ENCODE results near the gene TTC33.
"Not testable (repeated sequence)": the region's sequence is repeated elsewhere in the genome, so short reads cannot be mapped to it uniquely, and the experiment has no call there.

TTC33 gene

DNA sequence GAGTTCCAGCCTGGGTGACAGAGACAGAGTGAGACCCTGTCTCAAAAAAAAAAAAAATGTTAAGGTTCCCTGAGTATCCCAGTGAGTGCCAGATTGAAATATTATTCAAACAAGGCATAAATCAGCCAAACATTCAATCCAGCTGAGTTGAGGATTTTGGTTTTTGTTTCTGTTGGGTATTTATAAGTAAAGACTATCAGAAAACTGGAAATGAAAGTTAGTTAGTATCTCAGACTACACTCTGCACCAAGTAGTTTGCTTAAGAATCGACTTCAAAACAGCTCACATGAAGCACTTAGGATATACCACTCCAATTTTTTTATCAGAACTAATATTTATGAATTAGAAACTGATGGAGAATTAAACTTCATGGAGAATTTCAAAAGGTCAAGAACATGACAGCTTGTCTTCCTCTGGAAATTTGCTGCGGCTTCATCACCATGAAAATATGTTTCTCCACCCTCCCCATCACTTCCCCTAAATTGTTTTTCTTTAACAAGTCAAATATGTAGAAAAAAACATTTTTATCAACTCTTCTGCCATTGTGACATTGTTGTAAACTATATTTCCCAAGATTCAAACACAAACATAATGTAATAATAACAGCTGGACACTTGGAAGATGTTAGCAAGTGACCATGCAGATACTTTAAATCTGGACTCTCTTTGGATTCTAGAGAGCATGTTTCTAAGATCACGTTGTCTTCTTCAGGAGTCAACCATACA lies 186.1 kb downstream of the TTC33 start:
- no peak for DNase-seq (ENCODE audit: low read depth)

DNA sequence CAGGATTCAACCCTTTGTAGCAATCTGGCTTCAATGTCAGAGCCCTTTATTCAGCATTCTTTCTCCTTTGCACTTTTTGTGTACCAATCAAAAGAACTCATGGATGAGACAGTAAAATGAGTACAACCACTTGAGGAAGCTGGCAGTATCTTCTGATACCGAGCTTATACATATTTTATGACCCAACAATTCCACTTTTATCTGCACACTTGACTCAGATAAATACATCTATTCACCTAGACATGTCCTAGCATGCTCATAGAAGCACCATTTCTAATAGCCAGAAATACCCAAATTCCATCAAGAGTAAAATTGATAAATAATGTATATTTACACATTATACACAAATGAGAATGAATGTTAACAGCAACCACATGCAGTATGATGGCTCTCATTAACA lies 187.2 kb downstream of the TTC33 start:
- DNase-seq (ENCODE audit: low read depth): no peak

DNA sequence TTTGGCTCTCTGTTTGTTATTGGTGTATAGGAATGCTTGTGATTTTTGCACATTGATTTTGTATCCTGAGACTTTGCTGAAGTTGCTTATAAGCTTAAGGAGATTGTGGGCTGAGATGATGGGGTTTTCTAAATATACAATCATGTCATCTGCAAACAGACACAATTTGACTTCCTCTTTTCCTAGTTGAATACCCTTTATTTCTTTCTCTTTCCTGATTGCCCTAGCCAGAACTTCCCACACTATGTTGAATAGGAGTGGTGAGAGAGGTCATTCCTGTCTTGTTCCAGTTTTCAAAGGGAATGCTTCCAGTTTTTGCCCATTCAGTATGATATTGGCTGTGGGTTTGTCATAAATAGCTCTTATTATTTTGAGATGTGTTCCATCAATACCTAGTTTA lies 192.6 kb downstream of the TTC33 start:
- DNase-seq (ENCODE audit: low read depth): not testable (repeated sequence)

DNA sequence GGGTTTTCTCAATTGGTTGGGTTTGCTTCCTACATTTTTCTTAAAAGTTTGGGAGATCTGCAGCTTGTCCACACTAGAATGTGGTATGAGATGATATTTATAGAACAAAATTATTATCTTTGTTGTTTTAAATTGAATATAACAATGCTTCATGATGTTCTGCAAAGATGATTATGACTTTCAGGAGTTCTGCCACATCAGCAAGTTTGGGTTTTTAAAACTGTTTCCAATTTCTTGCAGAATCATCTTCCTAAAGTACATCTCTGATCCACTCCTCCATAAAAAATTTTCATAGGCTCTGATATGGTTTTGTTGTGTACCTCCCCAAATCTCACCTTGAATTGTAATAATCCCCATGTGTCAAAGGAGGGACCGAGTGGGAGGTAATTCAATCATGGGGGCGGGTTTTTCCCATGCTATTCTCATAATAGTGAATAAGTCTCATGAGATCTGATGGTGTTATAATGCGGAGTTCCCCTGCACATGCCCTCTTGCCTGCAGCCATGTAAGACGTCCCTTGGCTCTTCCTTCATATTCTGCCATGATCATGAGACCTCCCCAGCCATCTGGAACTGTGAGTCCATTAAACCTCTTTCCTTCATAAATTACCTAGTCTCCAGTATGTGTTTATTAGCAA lies 195.2 kb downstream of the TTC33 start:
- no peak for DNase-seq (ENCODE audit: low read depth)

DNA sequence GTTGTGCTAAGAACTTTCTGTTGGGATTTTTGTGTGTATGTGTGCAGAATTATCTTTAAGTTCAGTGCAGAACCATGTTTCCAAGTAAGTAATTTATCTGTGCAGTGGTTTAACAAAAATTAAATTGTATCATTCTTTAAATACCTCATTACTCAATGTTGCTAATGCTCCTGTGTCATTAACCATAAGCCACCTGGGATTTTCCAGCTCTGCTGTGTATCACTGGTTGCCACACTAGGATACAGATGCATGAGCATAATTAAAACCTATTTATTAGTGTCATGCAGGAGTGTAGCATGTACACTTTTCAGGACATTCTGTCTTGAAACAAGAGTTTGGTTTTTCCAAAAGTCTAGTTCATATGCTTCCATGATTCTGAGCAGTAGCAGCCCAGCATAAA lies 196.5 kb downstream of the TTC33 start:
- DNase-seq (ENCODE audit: low read depth): no peak

DNA sequence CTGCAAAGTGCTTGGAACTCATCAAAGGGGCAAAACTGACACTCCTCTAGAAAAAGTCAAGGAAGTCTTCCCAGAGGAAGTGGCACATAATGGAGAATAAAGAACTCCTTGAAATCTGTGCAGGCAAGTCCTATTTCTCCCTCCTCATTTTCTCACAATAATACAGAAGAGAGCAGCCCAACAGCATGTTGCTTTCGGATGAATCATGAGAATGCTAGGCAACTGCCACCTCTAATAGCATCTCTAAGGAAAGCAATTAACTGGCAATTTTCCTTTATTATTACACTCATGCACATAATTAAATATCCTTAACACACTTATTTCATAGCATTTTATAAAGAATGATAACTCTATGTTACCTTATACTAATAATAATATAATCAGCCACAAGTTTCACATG lies 198.3 kb downstream of the TTC33 start:
- DNase-seq (ENCODE audit: low read depth): no peak

DNA sequence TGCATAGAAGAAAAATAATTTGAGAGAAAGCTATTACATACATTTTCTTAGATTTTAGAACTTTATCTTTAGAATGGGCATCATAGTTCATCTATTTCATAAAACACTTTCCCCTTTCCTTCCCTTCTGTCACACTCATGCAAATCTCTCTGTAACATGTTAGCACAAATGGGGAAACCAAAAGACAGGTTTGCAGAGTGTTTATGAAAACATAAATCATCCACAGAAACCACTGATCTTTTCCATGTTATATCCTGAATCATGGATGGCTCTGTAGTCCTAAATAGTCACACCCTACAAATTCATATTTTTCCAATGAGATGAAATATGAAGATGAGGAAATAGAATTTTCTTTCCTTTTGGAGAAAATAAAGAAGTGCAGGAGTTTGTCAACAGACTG lies 198.9 kb downstream of the TTC33 start:
- DNase-seq (ENCODE audit: low read depth): no peak

DNA sequence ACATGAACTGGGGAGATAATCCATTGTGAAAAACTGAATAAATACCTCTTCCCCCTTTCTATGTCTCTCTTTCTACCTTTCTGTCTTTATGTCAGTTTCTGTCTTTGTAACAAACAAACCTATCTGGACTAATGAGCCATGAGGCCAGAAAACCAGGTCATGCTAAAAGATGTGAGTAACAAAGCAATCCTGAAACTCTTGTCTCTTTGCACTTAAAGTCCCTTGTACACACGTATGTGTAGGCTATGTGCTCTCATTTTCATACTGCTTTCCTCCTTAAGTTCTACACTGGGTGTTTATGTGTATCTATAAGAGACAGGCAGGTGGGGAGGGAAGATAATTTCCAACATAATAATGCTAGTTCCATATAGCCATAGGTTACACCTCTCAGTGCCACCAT lies 199.9 kb downstream of the TTC33 start:
- no peak for DNase-seq (ENCODE audit: low read depth)

DNA sequence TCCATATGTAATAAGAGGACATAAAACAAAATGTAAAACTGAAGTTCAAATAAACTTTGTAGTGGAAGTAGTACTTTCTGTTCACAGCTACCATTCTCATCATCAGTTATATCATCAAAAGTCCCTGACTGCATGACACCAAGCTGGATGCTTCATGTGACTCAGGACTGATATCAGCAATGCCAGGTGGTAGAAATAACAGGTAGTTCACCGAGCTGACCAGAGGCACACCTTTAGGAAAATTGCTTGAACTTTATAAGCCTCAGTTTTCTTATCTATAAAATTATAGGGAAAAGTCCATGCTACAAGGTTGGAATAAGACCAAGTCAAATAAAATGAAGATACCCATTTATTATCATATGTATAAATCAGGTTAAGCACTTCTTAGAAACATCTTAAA lies 200.9 kb downstream of the TTC33 start:
- no peak for DNase-seq (ENCODE audit: low read depth)

DNA sequence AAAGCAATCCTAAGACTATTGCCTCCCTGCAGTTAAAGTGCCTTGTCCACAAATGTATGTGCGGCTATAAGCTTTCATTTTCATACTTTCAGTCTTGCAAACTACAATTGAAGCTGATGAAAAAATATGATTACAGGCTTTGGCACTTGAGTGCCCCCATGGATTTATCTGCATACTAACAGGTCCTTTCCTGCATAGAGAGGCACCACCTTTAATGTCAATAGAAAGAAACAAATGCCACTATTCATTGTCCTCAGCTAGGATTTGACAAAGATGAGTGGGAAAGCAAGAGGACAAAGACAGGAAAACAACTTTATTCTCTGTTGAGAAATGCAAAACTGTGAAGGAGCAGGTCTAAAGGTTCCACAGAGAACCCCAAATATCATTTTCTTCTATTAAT lies 201.7 kb downstream of the TTC33 start:
- no peak for DNase-seq (ENCODE audit: low read depth)

DNA sequence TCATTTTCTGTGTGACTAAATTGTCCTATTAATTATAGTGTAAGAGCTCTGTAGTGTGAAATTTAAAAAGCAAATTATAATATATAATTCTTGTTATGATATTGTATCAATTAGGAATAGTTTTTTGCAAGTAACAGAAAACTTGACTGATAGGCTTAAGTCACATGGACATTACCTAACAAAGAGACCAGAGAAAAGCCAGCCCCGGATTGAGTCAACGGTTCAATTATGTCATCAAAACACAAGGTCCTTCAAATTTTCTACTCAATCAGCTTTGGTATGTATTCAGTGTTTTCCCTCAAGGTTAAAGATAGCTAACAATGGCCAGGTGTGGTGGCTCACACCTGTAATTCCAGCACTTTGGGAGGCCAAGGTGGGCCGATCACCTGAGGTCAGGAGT lies 202.8 kb downstream of the TTC33 start:
- no peak for DNase-seq (ENCODE audit: low read depth)

DNA sequence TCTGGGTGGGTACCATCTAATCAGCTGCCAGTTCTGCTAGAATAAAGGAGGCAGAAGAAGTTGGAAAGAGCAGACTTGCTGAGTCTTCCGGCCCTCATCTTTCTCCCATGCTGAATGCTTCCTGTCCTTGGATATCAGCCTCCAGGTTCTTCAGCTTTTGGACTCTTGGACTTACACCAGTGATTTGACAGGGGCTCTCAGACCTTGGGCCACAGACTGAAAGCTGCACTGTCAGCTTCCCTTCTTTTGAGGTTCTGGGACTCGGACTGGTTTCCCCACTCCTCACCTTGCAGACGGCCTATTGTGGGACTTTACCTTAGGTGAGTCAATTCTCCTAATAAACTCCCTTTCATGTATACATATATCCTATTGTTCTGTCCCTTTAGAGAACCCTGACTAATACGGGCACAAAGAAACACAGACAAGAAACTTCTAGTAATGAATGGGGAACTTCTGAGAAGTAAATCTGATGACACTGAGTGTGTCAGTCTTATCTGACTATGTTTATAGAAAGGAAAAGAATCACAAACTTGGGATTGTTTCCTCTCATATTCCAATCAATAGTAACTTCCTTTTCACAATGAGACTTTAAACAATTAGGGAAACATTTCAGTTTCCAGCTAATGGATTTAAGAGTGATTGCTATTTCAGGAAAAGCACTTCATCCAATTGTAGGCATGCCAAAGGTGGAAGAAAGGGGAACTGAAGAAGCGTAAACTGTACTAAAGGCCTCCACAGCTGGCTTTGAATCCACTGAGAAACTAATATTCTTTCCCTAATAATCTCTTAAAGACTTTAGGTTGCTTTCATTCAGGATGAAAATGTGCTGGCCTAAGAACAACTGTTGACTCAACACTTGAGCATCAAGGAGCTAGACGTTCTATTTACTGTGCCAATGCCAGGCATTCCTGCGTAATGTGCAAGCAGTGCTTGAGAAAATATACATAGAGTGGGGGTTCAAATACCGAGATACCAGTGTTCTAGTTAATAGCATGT lies 204.0 kb downstream of the TTC33 start:
- peak; percentile 66 for DNase-seq (ENCODE audit: low read depth)

DNA sequence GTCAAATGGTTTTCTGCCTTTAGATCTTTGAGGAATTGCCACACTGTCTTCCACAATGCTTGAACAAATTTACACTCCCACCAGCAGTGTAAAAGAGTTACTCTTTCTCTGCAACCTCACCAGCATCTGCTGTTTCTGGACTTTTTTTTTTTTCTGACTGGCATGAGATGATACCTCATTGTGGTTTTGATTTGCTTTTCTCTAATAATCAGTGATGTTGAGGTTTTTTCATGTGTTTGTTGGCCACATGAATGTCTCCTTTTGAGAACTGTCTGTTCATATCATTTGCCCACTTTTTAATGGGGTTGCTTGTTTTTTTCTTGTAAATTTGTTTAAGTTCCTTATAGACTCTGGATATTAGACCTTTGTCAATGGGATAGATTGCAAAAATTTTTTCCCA lies 205.3 kb downstream of the TTC33 start:
- DNase-seq (ENCODE audit: low read depth): no peak

DNA sequence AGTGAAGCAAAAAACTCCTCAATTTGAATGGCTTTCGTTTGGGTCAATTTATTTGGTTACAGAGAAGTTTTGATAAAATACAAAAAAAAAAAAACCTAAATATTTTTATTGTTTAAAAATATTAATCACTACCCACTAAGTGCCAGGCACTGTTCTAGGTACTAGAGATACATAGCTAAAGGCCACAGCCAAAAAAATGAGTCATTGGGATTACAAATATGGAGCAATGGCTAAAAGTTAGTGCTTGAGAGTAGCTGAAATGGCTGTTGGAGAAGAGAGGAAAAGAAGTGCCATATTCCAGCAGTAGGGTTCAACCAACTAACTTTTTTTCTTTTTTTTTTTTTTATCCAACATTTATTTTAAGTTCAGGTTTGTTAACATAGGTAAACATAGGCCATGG lies 206.1 kb downstream of the TTC33 start:
- DNase-seq (ENCODE audit: low read depth): no peak

DNA sequence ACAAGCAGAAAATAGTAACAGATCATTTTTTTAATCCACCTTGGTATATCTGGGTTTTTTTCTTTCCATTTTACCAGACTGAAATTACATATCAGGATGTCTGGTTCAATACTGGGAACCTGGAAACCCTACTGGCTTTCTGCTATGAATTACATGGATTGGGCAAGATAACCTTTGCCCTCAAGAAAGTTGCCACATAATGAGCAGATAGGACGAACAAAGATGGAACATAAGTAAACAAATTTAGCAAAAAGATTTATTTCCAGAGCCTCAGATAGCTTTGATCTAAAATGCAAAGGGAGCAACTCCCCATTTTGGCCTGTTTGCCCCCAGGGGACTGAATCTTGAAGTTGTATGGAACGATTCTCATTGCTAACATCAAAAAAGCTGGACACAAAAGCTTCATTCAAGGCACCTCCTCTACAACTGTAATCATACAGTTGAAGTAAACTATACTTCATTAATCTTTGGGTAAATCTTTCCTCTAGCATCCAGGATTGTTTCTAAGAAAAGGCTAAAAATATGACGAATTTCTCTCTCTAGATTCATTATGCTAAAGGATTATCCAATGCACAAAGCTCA lies 207.7 kb downstream of the TTC33 start:
- no peak for DNase-seq (ENCODE audit: low read depth)

DNA sequence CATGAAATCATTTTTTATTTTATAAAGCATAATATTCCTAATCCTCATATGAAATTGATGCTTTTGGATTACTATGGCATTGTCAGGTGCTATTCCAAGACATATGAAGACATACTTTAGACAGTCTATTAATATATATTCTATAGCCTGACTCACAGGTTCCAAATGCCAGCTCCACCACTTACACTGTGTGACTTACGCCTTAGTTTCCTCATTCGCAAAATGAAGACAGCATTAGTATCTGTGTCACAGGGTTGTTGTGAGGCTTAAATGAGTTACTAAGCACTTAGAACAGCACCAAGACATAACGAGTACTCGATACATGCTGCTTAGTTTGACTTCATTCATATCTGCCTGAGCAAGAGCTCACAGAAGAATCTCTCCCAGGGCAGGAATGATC lies 208.2 kb downstream of the TTC33 start:
- DNase-seq (ENCODE audit: low read depth): no peak

DNA sequence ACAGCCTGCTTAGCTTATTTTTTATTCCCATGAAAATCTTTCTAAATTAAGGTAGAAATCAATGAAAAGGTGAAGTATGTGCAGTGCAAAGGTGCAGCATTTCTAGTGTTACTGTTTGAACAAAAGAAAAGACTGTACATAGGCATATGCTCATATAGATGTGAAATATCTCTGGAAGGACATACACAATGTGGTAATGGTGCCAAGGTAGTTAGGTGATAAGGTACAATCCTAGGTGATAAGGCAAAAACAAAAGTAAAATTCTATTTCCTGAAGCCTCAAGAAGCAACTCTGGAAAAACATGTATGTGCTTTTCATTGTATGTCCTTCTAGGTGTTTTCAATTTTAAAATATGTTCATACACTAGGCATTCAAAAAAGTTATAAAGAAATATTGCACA lies 215.5 kb downstream of the TTC33 start:
- DNase-seq (ENCODE audit: low read depth): no peak

DNA sequence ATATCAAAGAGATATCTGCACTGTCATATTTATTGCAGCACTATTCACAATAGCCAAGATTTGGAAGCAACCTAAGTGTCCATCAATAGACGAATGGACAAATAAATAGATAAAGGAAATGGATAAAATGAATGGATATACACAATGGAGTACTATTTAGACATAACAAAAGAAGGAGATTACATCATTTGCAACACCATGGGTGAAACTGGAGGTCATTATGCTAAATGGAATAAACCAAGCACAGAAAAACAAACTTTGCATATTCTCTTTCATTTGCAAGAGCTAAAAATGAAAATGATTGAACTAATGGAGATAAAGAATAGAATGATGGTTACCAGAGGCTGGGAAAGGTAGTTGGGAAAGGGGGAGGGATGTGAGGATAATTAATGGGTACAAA lies 231.1 kb downstream of the TTC33 start:
- DNase-seq (ENCODE audit: low read depth): no peak

DNA sequence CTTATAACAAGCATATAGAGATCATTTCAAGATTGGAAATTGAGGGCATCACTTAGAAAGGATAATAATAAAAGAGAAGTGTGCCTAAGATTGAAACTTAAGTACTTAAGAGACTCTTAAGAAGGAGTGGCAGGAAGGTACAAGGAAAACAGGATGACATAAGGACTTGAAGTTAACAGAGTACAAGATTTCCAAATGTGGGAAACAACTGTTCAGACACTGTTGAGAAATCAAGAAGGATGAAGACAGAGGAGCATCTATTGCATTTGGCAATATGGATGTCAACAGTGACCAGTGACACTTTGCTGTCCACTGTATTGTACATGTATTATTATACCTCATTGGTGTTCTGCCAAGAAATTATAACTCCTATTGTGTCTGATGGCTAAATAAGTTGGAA lies 233.8 kb downstream of the TTC33 start:
- no peak for DNase-seq (ENCODE audit: low read depth)

DNA sequence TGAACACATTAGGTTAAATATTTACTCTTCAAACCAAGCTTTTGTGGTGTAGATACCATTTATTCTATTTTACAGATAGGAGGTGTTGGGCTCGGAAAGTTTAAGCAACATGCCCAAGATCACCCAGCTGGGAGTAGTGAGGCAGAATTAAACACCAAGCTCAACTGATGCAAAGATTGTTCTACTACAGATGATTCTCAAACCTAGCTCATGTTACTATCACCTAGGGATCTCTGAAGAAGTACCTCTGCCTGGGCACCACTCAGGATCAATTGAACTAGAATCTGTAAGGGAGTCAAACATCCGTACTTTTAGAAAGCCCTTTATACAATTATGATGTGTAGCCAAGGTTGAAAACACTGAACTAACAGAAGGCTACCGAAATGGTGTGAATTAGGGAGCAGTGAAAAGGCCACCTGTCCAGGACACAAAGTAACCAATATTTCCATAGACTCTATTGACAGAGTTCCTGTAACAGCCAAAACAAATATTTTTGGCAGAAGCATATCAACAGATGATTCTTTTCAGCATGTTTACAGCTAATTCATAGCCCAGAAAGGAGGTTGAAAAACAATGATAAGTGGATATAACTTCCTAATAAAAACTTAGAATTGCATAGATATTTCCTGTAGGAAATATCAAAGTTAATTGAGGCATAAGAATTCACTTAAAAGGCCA lies 234.5 kb downstream of the TTC33 start:
- no peak for DNase-seq (ENCODE audit: low read depth)

DNA sequence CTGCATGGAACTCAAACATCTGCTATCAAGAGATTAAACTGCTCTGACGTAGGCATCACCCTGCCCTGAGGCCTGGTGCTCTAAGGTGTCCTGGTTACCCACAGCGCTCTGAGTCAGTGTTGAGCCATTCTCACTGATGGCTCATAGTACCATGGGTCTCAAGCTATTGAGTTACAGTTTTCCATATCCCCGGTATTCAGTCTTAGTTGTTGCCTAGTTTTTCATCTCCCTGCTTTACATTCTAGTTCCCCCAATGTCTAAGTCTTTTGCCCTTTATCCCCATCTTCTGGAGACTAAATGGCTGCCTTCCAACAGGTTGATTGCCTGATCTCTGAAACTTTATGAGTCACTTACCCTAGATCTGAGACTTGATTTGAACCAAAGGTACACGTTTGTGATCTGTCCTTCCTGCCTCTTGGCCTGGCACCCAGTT lies 237.3 kb downstream of the TTC33 start:
- no peak for DNase-seq (ENCODE audit: low read depth)

DNA sequence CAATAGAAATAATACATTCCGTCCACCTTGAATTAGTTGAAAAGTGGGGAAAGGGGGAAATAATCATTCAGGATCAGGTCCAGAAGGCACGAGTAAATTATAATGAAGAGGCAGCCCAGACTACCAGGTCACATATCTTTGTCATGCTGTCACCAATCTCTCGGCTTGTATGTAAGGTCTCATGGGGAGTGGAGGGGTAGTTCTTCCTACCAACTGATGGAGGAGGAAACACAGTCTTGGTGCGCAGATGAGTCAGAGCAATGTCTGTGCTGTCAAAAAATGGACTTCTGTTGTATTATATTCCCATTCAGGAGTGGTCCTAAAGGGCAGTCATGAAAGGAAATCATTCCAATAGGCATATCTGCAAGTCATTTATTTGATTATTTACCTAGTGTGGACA lies 240.3 kb downstream of the TTC33 start:
- DNase-seq (ENCODE audit: low read depth): no peak
